Neural progenitor cell (in vitro differentiated cells): ENCODE measurements around the gene SRRM5. TPM values are rescaled to one million over a fixed set of nuclear protein-coding genes. Genes with fewer than 3 reads are reported as not detected.
"Not testable (repeated sequence)": the region's sequence is repeated elsewhere in the genome, so short reads cannot be mapped to it uniquely, and the experiment has no call there.

ENCODE experiments used
- DNase-seq: peaks from one replicate; pipeline ENCODE4 v3.0.0-alpha.2; 2016; ENCODE audit warnings: low spot score
- H2AFZ ChIP-seq: fragments of 200-600 bp; sonication (generic); replicated peaks from 2 replicates; pipeline ENCODE4 v1.6.1; 2016; ENCODE audit warnings: antibody characterized with exemption
- H3F3A ChIP-seq: fragments of 200-600 bp; sonication (generic); 2 replicates; pipeline ENCODE4 v1.6.1; 2016; ENCODE audit warnings: antibody characterized with exemption, low read depth
- H3K27ac ChIP-seq: fragments of 200-600 bp; sonication (generic); 2 replicates; pipeline ENCODE4 v1.5.1; 2016; ENCODE audit warnings: mild to moderate bottlenecking
- H3K27me3 ChIP-seq: fragments of 200-600 bp; sonication (generic); 2 replicates; pipeline ENCODE4 v1.6.1; 2016; ENCODE audit warnings: mild to moderate bottlenecking, moderate library complexity
- H3K36me3 ChIP-seq: fragments of 200-600 bp; sonication (generic); 2 replicates; pipeline ENCODE4 v1.5.1; 2016
- H3K4me1 ChIP-seq: fragments of 200-600 bp; sonication (generic); 2 replicates; pipeline ENCODE4 v1.6.1; 2016; ENCODE audit warnings: mixed run types
- H3K4me2 ChIP-seq: fragments of 200-600 bp; sonication (generic); 2 replicates; pipeline ENCODE4 v1.6.1; 2016
- H3K4me3 ChIP-seq: fragments of 200-600 bp; sonication (generic); 2 replicates; pipeline ENCODE4 v1.5.1; 2016
- H3K79me2 ChIP-seq: fragments of 200-600 bp; sonication (generic); 2 replicates; pipeline ENCODE4 v1.6.1; 2016; ENCODE audit warnings: low read depth
- H3K9ac ChIP-seq: fragments of 200-600 bp; sonication (generic); 2 replicates; pipeline ENCODE4 v1.6.1; 2016
- H3K9me3 ChIP-seq: fragments of 200-600 bp; sonication (generic); 2 replicates; pipeline ENCODE4 v1.5.1; 2016; ENCODE audit warnings: low read depth
- H4K20me1 ChIP-seq: fragments of 200-600 bp; sonication (generic); 2 replicates; pipeline ENCODE4 v1.6.1; 2016; ENCODE audit warnings: low read depth
- H3K27ac Mint-ChIP-seq: 3 replicates; pipeline ENCODE4 v1.8.0; 2021; ENCODE audit warnings: mixed read lengths
- H3K27me3 Mint-ChIP-seq: 2 replicates; pipeline ENCODE4 v1.8.0; 2022; ENCODE audit warnings: low read depth, mild to moderate bottlenecking, inconsistent platforms, moderate library complexity, mixed read lengths; ENCODE audit not compliant: insufficient read depth
- H3K36me3 Mint-ChIP-seq: 3 replicates; pipeline ENCODE4 v1.8.0; 2021; ENCODE audit warnings: mixed read lengths
- H3K4me1 Mint-ChIP-seq: 3 replicates; pipeline ENCODE4 v1.8.0; 2021; ENCODE audit warnings: mixed read lengths
- H3K4me3 Mint-ChIP-seq: 3 replicates; pipeline ENCODE4 v1.8.0; 2021; ENCODE audit warnings: mild to moderate bottlenecking, moderate library complexity, mixed read lengths
- H3K9me3 Mint-ChIP-seq: 3 replicates; pipeline ENCODE4 v1.8.0; 2020; ENCODE audit warnings: mixed read lengths
- EZH2 ChIP-seq: fragments of 200-600 bp; sonication (generic); IDR thresholded peaks from 2 replicates; pipeline ENCODE4 v1.6.1; 2017; ENCODE audit warnings: antibody characterized with exemption, mild to moderate bottlenecking, moderate library complexity
- EZH2phosphoT487 ChIP-seq: fragments of 200-600 bp; sonication (generic); IDR thresholded peaks from 2 replicates; pipeline ENCODE4 v1.6.1; 2017; ENCODE audit warnings: antibody characterized with exemption
- total RNA-seq: library from RNA; depleted of rRNA; stranded (reverse); fragments of >200 nt; gene quantifications from 2 replicates; pipeline ENCODE4 v1.2.3, GENCODE V29; 2015; ENCODE audit warnings: low replicate concordance
- TF ChIP-seq, protein P1 (sequence below): fragments of 200-600 bp; sonication (generic); IDR thresholded peaks from 2 replicates; pipeline ENCODE4 v1.5.1; 2017; ENCODE audit warnings: antibody characterized with exemption, mild to moderate bottlenecking

Gene SRRM5
- total RNA-seq, 1 donor from 2014 or later, result not detected

DNA sequence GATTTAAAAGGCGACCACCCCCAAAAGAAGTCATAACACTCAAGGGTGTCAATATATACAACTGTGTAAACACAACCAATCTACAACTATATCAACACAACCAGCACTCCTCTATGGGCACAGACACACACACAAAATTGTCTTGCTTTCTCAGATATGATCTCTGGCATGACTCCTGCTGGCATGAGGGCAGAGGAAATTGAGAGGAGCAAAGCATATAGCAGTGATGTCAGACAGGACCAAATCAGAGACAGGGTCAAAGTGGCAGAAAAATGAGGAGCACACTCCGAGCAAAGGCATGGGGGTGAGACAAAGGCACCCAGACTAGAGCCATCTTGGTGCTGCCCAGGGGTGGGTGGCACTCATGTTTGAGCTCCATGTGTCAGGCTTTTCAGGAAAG, 25.5 kb upstream of the SRRM5 start:
- Histone ChIP-seq H3K4me3 (no peak overlapping the region), H4K20me1 (peaks cover 5% of the 10 kb centered on the region), H3F3A (peaks cover 11% of the 10 kb centered on the region), H3K79me2 (no peaks in the 10 kb centered on the region), H3K9ac (no peak overlapping the region), H3K27me3 (no peaks in the 10 kb centered on the region), H3K9me3 (no peaks in the 10 kb centered on the region), H3K4me2 (no peak overlapping the region), H3K4me1 (no peaks in the 10 kb centered on the region), H3K36me3 (no peaks in the 10 kb centered on the region), H3K27ac (no peak overlapping the region), H2AFZ (no peak overlapping the region)
- no peak for TF ChIP-seq EZH2phosphoT487
- no peak for TF ChIP-seq EZH2
- TF ChIP-seq, protein P1, sequence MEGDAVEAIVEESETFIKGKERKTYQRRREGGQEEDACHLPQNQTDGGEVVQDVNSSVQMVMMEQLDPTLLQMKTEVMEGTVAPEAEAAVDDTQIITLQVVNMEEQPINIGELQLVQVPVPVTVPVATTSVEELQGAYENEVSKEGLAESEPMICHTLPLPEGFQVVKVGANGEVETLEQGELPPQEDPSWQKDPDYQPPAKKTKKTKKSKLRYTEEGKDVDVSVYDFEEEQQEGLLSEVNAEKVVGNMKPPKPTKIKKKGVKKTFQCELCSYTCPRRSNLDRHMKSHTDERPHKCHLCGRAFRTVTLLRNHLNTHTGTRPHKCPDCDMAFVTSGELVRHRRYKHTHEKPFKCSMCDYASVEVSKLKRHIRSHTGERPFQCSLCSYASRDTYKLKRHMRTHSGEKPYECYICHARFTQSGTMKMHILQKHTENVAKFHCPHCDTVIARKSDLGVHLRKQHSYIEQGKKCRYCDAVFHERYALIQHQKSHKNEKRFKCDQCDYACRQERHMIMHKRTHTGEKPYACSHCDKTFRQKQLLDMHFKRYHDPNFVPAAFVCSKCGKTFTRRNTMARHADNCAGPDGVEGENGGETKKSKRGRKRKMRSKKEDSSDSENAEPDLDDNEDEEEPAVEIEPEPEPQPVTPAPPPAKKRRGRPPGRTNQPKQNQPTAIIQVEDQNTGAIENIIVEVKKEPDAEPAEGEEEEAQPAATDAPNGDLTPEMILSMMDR, result no peak
- Mint-ChIP-seq H3K4me3 (no peak overlapping the region), H3K4me1 (peaks cover 7% of the 10 kb centered on the region), H3K27me3 (peaks cover 4% of the 10 kb centered on the region), H3K27ac (no peak overlapping the region), H3K9me3 (no peaks in the 10 kb centered on the region), H3K36me3 (peaks cover 16% of the 10 kb centered on the region)
- no peak for DNase-seq

DNA sequence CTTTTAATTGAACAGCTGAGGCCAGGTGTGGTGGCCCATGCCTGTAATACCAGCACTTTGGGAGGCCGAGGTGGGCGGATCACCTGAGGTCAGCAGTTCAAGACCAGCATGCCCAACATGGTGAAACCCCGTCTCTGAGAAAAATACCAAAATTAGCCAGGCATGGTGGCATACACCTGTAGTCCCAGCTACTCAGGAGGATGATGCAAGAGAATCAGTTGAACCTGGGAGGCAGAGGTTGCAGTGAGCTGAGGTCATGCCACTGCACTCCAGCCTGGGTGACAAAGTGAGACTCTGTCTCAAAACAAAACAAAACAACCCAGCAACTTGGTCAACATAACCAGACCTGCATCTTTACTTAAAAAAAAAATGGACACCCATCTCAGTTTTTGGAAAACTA, 24.9 kb upstream of the SRRM5 start:
- not testable (repeated sequence) for H3K9me3 ChIP-seq, DNase-seq, H3K4me3 ChIP-seq, H3K4me3 Mint-ChIP-seq, H3K4me2 ChIP-seq, H3K36me3 ChIP-seq, H3K4me1 Mint-ChIP-seq, H4K20me1 ChIP-seq, H3K27ac Mint-ChIP-seq, H3K4me1 ChIP-seq, H3K9me3 Mint-ChIP-seq, H3K27me3 Mint-ChIP-seq, H3K27me3 ChIP-seq, H2AFZ ChIP-seq, H3K27ac ChIP-seq, H3K9ac ChIP-seq, H3K79me2 ChIP-seq
- H3K36me3 Mint-ChIP-seq, result peaks cover 16% of the 10 kb centered on the region
- peaks cover 11% of the 10 kb centered on the region for H3F3A ChIP-seq

DNA sequence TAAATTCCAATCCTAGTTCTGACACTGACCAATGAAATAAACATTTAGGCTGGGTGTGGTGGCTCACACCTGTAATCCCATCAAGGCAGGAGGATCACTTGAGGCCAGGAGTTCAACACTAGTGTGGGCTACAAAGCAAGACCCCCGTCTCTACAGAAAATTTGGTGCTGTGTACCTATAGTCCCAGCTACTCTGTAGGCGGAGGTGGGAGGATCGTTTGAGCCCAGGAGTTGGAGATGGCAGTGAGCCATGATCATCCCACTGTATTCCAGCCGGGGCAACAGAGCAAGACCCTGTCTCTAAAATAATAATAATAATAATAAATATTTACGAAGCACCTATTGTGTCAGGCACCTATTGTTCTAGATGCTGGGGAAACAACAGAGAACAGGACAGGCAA, 22.6 kb upstream of the SRRM5 start:
- no peaks in the 10 kb centered on the region for H3K9me3 ChIP-seq
- peaks cover 17% of the 10 kb centered on the region for H4K20me1 ChIP-seq
- H3K4me3 Mint-ChIP-seq, result no peak overlapping the region
- H3K36me3 ChIP-seq, result no peaks in the 10 kb centered on the region
- no peak overlapping the region for H3K27ac ChIP-seq
- peaks cover 11% of the 10 kb centered on the region for H3K79me2 ChIP-seq
- peaks cover 7% of the 10 kb centered on the region for H3F3A ChIP-seq
- no peaks in the 10 kb centered on the region for H3K4me1 ChIP-seq
- DNase-seq, result no peak
- H3K27me3 Mint-ChIP-seq, result peaks cover 11% of the 10 kb centered on the region
- peaks cover 8% of the 10 kb centered on the region for H3K4me1 Mint-ChIP-seq
- H3K4me3 ChIP-seq, result no peak overlapping the region
- peaks cover 25% of the 10 kb centered on the region for H3K36me3 Mint-ChIP-seq
- H3K9ac ChIP-seq, result no peak overlapping the region
- no peaks in the 10 kb centered on the region for H3K27me3 ChIP-seq
- no peak overlapping the region for H3K4me2 ChIP-seq
- TF ChIP-seq EZH2phosphoT487 (no peak), EZH2 (no peak)
- TF ChIP-seq, protein P1, result no peak
- H3K9me3 Mint-ChIP-seq, result no peaks in the 10 kb centered on the region
- no peak overlapping the region for H2AFZ ChIP-seq
- no peak overlapping the region for H3K27ac Mint-ChIP-seq

DNA sequence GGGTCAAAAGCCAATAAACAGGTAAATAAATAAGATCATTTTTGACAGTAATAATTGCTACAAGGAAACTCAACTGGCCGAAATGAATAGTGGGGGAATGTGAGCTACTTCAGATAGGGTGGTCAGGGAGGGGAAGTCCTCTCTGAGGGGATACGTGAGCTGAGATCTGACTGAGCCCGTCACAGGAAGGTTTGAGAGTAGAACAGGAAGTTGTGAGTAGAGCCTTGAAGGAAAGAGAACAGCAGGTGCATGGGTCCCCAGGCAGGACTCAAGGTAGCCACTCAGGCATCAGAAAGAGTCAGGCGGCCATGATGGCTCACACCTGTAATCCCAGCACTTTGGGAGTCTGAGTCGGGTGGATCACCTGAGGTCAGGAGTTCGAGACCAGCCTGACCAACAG, 22.2 kb upstream of the SRRM5 start:
- Histone ChIP-seq H3K4me3 (no peak overlapping the region), H3K9ac (no peak overlapping the region), H3K36me3 (no peaks in the 10 kb centered on the region), H2AFZ (no peak overlapping the region), H3K27ac (no peak overlapping the region), H3K4me1 (no peaks in the 10 kb centered on the region), H3K9me3 (no peaks in the 10 kb centered on the region), H3K4me2 (no peak overlapping the region), H3F3A (peaks cover 3% of the 10 kb centered on the region), H4K20me1 (peaks cover 21% of the 10 kb centered on the region), H3K27me3 (no peaks in the 10 kb centered on the region), H3K79me2 (peaks cover 15% of the 10 kb centered on the region)
- no peaks in the 10 kb centered on the region for H3K9me3 Mint-ChIP-seq
- peaks cover 25% of the 10 kb centered on the region for H3K36me3 Mint-ChIP-seq
- peaks cover 10% of the 10 kb centered on the region for H3K27me3 Mint-ChIP-seq
- no peak overlapping the region for H3K27ac Mint-ChIP-seq
- TF ChIP-seq EZH2phosphoT487, result no peak
- TF ChIP-seq, protein P1, result no peak
- no peak for TF ChIP-seq EZH2
- DNase-seq, result no peak
- no peak overlapping the region for H3K4me3 Mint-ChIP-seq
- peaks cover 8% of the 10 kb centered on the region for H3K4me1 Mint-ChIP-seq
